K562 (cell line): ENCODE data around the gene LLPH. TPM values are rescaled to one million over a fixed set of nuclear protein-coding genes. Genes with fewer than 3 reads are reported as not detected.

Experiments
- ATAC-seq: fragments of 200-7000 bp; cut with Tn5 transposase; 3 replicates; pipeline ENCODE4 v1.9.1; 2020; ENCODE audit warnings: moderate library complexity
- BruUV-seq: library from RNA; stranded (reverse); fragments of 400-500 nt; replicated peaks from 2 replicates; lab custom pipeline; 2021; lab: Mats Ljungman, UMichigan
- CTCF ChIA-PET: fragments of 300-600 bp; formaldehyde crosslinking; extraction: SDS; loops from one replicate; lab custom pipeline; 2021; ENCODE audit warnings: low intra/inter-chr PET ratio; lab: Yijun Ruan, JAX
- POLR2A ChIA-PET: fragments of 300-600, 350-650 bp; sonication (Branson Sonifier 250); formaldehyde crosslinking; extraction: SDS; loops from one replicate; lab custom pipeline; 2021; ENCODE audit warnings: antibody characterized with exemption, inconsistent platforms; lab: Yijun Ruan, JAX
- DNase-seq, 4 experiments: peaks; one replicate each; pipeline versions ENCODE4 v3.0.0 to v3.0.0-alpha.2; 2011 to 2018; ENCODE audit warnings: low spot score in 3 of 4, mixed read lengths in 3 of 4; ENCODE audit errors: extremely low read depth in 1 of 4
- FAIRE-seq: peaks from 2 replicates; lab custom pipeline; 2011; peaks lifted over from hg19 to GRCh38; lab: Jason Lieb, UNC
- H2AFZ ChIP-seq: 2 replicates; pipeline ENCODE4 v1.6.0; 2011; ENCODE audit warnings: low read depth, low read length, control low read depth, inconsistent platforms
- H3K27ac ChIP-seq: fragments of 200-600 bp; 3 replicates; pipeline ENCODE4 v1.8.0; 2011; ENCODE audit warnings: low read depth, mild to moderate bottlenecking, control low read depth, inconsistent platforms, low read length, moderate library complexity, mixed read lengths; ENCODE audit errors: extremely low read depth
- H3K27me3 ChIP-seq, 2 experiments: fragments of 300-600 bp in 1 of 2; 2 replicates in 1 of 2; 3 replicates in 1 of 2; pipeline versions ENCODE4 v1.6.0 to v1.8.0; 2011; ENCODE audit warnings: inconsistent platforms in 2 of 2, low read length in 2 of 2, mild to moderate bottlenecking in 1 of 2, mixed read lengths in 1 of 2, moderate library complexity in 1 of 2; ENCODE audit not compliant: control insufficient read depth in 2 of 2, insufficient read depth in 2 of 2
- H3K36me3 ChIP-seq: fragments of 300-600 bp; 3 replicates; pipeline ENCODE4 v1.8.0; 2011; ENCODE audit warnings: mild to moderate bottlenecking, low read length, inconsistent platforms; ENCODE audit not compliant: control insufficient read depth, insufficient read depth
- H3K4me1 ChIP-seq, 2 experiments: fragments of 200-600 bp in 1 of 2; replicated peaks in 1 of 2; 2 replicates in 1 of 2; 3 replicates in 1 of 2; pipeline versions ENCODE4 v1.5.1 to v1.8.0; 2011; ENCODE audit warnings: inconsistent platforms in 2 of 2, low read length in 2 of 2, mild to moderate bottlenecking in 1 of 2, mixed read lengths in 1 of 2, moderate library complexity in 1 of 2; ENCODE audit not compliant: control insufficient read depth in 2 of 2, insufficient read depth in 2 of 2
- H3K4me2 ChIP-seq: 2 replicates; pipeline ENCODE4 v1.6.1; 2011; ENCODE audit warnings: low read length, control low read depth, inconsistent platforms, mixed read lengths; ENCODE audit not compliant: insufficient read depth
- H3K4me3 ChIP-seq: fragments of 200-600 bp; sonication (generic), shearing (Covaris generic); 2 replicates; pipeline ENCODE4 v1.5.1; 2016; ENCODE audit warnings: control low read depth, inconsistent platforms
- H3K79me2 ChIP-seq: fragments of 200-600 bp; 3 replicates; pipeline ENCODE4 v1.8.0; 2011; ENCODE audit warnings: low read length, inconsistent platforms; ENCODE audit not compliant: control insufficient read depth, insufficient read depth
- H3K9ac ChIP-seq, 2 experiments: 2 replicates each; pipeline versions ENCODE4 v1.6.0 to v1.6.1; 2011; ENCODE audit warnings: low read depth in 2 of 2, low read length in 2 of 2, control low read depth in 1 of 2, inconsistent platforms in 1 of 2, mild to moderate bottlenecking in 1 of 2, mixed read lengths in 1 of 2; ENCODE audit not compliant: insufficient read depth in 1 of 2
- H3K9me1 ChIP-seq: one replicate; pipeline ENCODE4 v1.6.0; 2011; ENCODE audit warnings: inconsistent platforms, mild to moderate bottlenecking, low read length, moderate library complexity; ENCODE audit not compliant: control insufficient read depth, insufficient read depth
- H3K9me3 ChIP-seq: replicated peaks from 2 replicates; pipeline ENCODE4 v1.5.1; 2011; ENCODE audit warnings: low read depth, low read length, inconsistent platforms; ENCODE audit not compliant: control insufficient read depth, insufficient read depth
- H4K20me1 ChIP-seq: replicated peaks from 2 replicates; pipeline ENCODE4 v1.6.1; 2011; ENCODE audit warnings: low read length, inconsistent platforms, mixed read lengths; ENCODE audit not compliant: control insufficient read depth, insufficient read depth
- BRF1 ChIP-seq: IDR thresholded peaks from 3 replicates; pipeline ENCODE4 v1.6.1; 2011; ENCODE audit warnings: borderline replicate concordance, mild to moderate bottlenecking; ENCODE audit not compliant: insufficient read length; ENCODE audit errors: extremely low read depth
- CBFA2T3 ChIP-seq: fragments of 450-650 bp; IDR thresholded peaks from 2 replicates; pipeline ENCODE4 v1.6.1; 2017
- EGR1 ChIP-seq: fragments of 450-650 bp; conservative IDR thresholded peaks from 2 replicates; pipeline ENCODE4 v1.6.1; 2017; ENCODE audit warnings: mild to moderate bottlenecking
- MLLT1 ChIP-seq, 2 experiments: fragments of 450-650 bp; IDR thresholded peaks; 2 replicates each; pipeline ENCODE4 v1.6.1; 2016
- MYC ChIP-seq, 2 experiments: fragments of 250-450 bp in 1 of 2; sonication (Bioruptor Pico) in 1 of 2; IDR thresholded peaks; 2 replicates each; pipeline versions ENCODE4 v1.5.1 to v1.6.1; 2012 to 2021; ENCODE audit warnings: low read depth in 2 of 2, borderline replicate concordance in 1 of 2, improper control_type of control experiment in 1 of 2, low read length in 1 of 2, mild to moderate bottlenecking in 1 of 2, moderate library complexity in 1 of 2
- SIRT6 ChIP-seq: IDR thresholded peaks from one replicate; pipeline ENCODE4 v1.6.1; 2012; ENCODE audit warnings: low read depth, mild to moderate bottlenecking, control low read depth, inconsistent platforms, low read length, moderate library complexity
- SOX6 ChIP-seq: fragments of 450-650 bp; IDR thresholded peaks from 2 replicates; pipeline ENCODE4 v1.6.1; 2014; ENCODE audit warnings: mild to moderate bottlenecking
- USF2 ChIP-seq: sonication (generic); formaldehyde crosslinking; IDR thresholded peaks from 2 replicates; pipeline ENCODE4 v1.5.0; 2020; ENCODE audit warnings: missing genetic modification reagents
- XRCC5 ChIP-seq: fragments of 200-400 bp; formaldehyde crosslinking; IDR thresholded peaks from 2 replicates; pipeline ENCODE4 v1.6.1; 2017; ENCODE audit warnings: low read depth, mild to moderate bottlenecking, low read length
- ZBTB7A ChIP-seq: IDR thresholded peaks from 2 replicates; pipeline ENCODE4 v1.6.1; 2011; ENCODE audit warnings: low read depth, mild to moderate bottlenecking, low read length, moderate library complexity, borderline replicate concordance; ENCODE audit not compliant: control insufficient read depth
- ZNF395 ChIP-seq: fragments of 200-800 bp; sonication (Bioruptor generic); IDR thresholded peaks from 2 replicates; pipeline ENCODE4 v1.6.1; 2017; ENCODE audit warnings: missing genetic modification characterization, missing compliant biosample characterization
- ZNF449 ChIP-seq: fragments of 250-450 bp; sonication (Bioruptor Pico); IDR thresholded peaks from 2 replicates; pipeline ENCODE4 v1.8.0; 2022; ENCODE audit warnings: moderate library complexity, mild to moderate bottlenecking, inconsistent platforms
- WGBS: fragments of 100-300 bp; shearing (Covaris generic); methylation state at CpG from one replicate; pipeline ENCODE4 v1.1.6; 2016; ENCODE audit warnings: low coverage, mixed read lengths; ENCODE audit not compliant: insufficient coverage; ENCODE audit errors: missing lambda C conversion rate; 5-methylcytosine and 5-hydroxymethylcytosine counted together
- in situ Hi-C: fragments of 300-500 bp; cut with MboI; formaldehyde crosslinking; loops from 4 replicates; pipeline ENCODE4 v1.15.0; 2018; ENCODE audit warnings: inconsistent platforms, mixed read lengths
- intact Hi-C: fragments of 100-400 bp; cut with micrococcal nuclease; formaldehyde crosslinking; loops from 2 replicates; pipeline ENCODE4 v1.14.2; 2022
- polyA plus RNA-seq, 8 experiments: library from polyadenylated mRNA; depleted of rRNA in 4 of 8; stranded (reverse) in 5 of 8; unstranded in 3 of 8; fragments of >200 nt; fragmentation: Nextera tagmentation in 2 of 8; fragmentation: Illumina TruSeq in 1 of 8; extraction: Ambion mirVana in 2 of 8; extraction: Trizol in 1 of 8; gene quantifications; 2 replicates each; pipeline versions ENCODE4 v1.2.1 to v1.2.3, GENCODE V29; 2011 to 2014; ENCODE audit warnings: inconsistent platforms in 1 of 8, missing spikeins in 1 of 8
- total RNA-seq, 7 experiments: library from RNA; depleted of rRNA in 6 of 7; stranded (reverse); fragments of >200 nt in 6 of 7; fragmentation: Illumina TruSeq in 2 of 7; extraction: Trizol in 2 of 7; gene quantifications; 2 replicates each; pipeline versions ENCODE4 v1.2.1 to v1.2.3, GENCODE V29; 2011 to 2021; ENCODE audit warnings: low replicate concordance in 1 of 7

The LLPH gene
- total and polyA plus RNA-seq, 9 of the 15 experiments (the other 6 are each of a cell fraction or from before 2014, with no cell fraction given) = 19.1 to 87.3 (median 59.6) TPM

- BruUV-seq = no TSS peak
- no peak overlapping the region for H3K4me3 ChIP-seq
- no peak for FAIRE-seq
These were observed 7.4 kb upstream of the LLPH start for GRCh38 chr12:66137937-66138336.

More at GRCh38 chr12:66137937-66138336, 7.4 kb upstream of the LLPH start:
- TF ChIP-seq MLLT1 (IDR thresholded peaks at IDR 0.05) (no peak), USF2 (CRISPR knock-in tag) (no peak), SOX6 (no peak), XRCC5 (no peak), CBFA2T3 (no peak), SIRT6 (no peak), BRF1 (no peak), ZNF395 (CRISPR knock-in tag) (no peak), ZNF449 (CRISPR knock-in tag) (no peak), EGR1 (no peak), ZBTB7A (no peak), MYC (IDR thresholded peaks at IDR 0.05; ENCODE audit: low read depth, low read length) (no peak), MYC (CRISPR knock-in tag; IDR thresholded peaks at IDR 0.05; ENCODE audit: borderline replicate concordance, low read depth) (no peak)
- TF ChIP-seq, all 486 proteins: peak for 0
- Histone ChIP-seq H2AFZ (no peak overlapping the region), H3K9me3 (peaks cover 13% of the 10 kb centered on the region), H3K27me3 (no peaks in the 10 kb centered on the region), H3K9ac (no peak overlapping the region), H4K20me1 (no peaks in the 10 kb centered on the region), H3K9me1 (no peaks in the 10 kb centered on the region), H3K27ac (no peak overlapping the region), H3K79me2 (no peaks in the 10 kb centered on the region), H3K36me3 (peaks cover 31% of the 10 kb centered on the region), H3K4me1 (no peaks in the 10 kb centered on the region), H3K4me2 (no peak overlapping the region)
- no peak for ATAC-seq
- POLR2A ChIA-PET = interaction anchor here (1.0 kb wide), 1 partner anchor 14 kb away, joined by 4 read pairs; no protein-coding TSS in a partner anchor
- DNase-seq = no peak
- in situ Hi-C loops = no loop called here
- intact Hi-C loops = no loop called here
- WGBS = 95% methylated on average over 3 of the region's 3 CpGs
- CTCF ChIA-PET = interaction anchor here (0.6 kb wide), 1 partner anchor 1562 kb away, joined by 3 read pairs; no protein-coding TSS in a partner anchor
